GM19463 (cell line): ENCODE measurements around the gene GLCCI1.
"Not testable (repeated sequence)": the region's sequence is repeated elsewhere in the genome, so short reads cannot be mapped to it uniquely, and the experiment has no call there.

Experiments used
- ATAC-seq: cut with Tn5 transposase; IDR thresholded peaks from one replicate; pipeline ENCODE4 v1.9.1; 2021; ENCODE audit warnings: mild to moderate bottlenecking, moderate library complexity; ENCODE audit not compliant: unreplicated experiment

GLCCI1 gene

DNA sequence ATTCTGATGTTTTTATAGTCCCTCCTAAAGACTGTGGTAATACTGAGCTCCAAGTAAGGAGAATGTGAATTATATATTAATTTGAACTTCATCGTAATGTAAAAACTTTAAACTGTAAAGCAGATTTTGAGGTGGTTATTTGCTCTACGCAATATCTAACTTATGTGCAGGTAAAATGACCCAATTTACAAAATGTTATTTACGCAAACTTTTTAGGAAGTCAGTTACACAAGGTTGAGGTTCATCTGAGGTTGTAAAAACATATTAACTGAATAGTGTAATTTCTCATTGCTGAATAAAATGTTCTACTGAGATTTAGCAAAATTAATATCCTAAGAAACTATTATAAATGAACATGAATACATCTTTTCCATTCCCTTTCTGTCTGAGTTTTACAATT is 15.8 kb downstream of the GLCCI1 start:
- ATAC-seq: no peak

DNA sequence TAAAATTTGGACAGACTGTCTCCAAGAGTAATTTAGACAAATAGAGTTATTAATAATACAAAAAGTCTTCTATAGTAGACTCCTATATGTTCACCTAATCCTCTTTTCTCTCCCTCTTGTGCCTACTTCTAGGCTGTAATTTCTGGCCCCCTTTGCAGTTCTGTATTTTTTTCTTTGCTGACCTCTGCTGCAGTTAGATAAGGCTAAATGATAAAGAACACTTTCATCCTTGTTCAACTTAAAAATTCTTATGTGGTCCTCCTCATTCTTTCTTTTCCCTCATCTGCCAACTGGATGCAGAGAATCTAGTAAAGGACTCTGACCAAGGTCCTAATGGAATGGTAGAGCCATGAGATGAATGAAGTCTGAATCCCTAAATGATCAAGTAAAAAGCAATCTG is 20.1 kb downstream of the GLCCI1 start:
- no peak for ATAC-seq

DNA sequence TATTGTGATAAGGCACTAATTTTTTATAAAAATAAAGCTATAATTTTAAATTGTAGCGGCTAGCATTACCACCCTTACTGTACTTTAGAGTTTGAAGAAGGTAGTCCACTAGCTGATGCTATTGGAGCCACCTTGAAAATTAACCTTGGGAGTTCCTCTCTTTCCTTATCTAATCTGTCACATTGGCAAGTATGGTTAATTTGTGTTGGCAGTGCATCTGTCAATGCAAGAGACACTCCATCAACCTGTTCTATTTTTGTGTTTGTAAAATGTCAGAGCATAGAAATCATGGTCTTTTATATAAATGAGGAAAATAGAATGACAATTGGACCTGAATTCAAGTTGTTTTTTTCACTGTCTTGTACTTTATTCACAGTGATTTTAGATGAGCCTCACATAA is 20.5 kb downstream of the GLCCI1 start:
- ATAC-seq: no peak

DNA sequence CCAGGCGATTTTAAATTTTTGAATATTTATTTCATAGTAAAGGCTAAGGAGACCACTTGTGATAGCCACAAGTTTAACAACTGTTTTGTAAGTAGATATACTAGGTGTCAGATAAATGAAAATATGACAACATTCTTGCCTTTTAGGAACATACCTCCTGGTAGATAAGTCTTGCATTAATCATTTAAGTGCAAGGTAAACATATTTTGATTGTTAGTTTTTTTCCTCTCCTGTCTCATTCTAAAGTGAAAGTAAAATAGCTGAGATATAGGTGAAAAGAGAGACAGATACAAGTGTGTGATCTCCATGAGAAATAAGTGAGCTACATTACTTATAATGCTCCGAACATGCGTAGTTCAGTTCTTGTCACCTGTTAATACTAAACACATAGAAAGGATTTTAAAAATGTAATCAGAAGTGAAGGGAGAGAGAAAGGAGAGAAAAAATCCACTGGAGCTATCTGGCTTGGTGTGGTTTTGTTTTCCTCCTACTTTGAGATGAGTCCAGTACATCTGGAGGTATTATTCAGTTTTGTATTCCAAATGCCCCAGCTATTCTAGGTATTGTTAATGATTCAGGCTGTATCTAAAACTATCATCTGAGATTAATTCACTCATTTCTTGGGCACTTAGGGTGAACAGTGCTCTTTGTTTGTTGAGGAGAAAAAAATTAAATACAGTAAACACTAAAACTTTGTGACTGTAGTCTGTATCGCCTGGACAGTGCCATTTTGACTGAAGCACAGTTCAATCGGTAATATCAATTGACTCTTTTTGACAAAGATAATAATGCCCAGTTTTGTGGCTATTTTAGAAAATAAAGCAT is 21.2 kb downstream of the GLCCI1 start:
- ATAC-seq: no peak

DNA sequence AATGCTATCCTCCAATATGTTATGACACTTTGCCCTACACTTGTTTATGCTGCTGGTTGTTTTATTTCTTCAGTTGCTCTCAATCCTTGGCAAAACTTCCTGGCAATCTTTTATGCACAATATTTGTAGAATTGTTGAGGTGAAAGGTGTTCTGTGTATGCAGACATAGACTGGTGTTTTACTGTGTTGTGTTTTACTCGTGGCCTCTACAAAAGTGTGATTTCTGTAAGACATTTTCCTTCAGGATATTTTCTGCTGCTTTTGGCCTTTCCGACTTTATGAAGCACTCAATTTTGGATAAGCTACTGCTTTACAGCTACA is 21.8 kb downstream of the GLCCI1 start:
- no peak for ATAC-seq

DNA sequence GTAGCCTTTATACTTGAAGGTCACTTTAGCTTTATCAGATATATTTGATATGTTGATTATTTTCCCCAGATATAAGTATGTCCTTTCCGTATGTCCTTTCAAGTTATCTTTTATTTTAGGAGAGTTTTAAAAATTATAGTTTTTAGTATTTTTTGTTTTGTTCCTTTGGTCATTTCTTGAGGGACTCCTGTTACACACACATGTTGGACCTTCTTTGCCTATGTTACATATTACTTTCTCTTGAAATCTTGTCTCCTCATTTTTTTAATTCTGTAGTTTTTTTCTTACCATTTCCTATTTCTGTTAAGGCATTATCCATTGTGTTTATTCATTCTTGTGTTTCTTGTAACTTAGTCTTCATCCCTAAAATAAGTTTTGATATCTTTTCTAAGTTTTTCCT is 23.9 kb downstream of the GLCCI1 start:
- no peak for ATAC-seq

DNA sequence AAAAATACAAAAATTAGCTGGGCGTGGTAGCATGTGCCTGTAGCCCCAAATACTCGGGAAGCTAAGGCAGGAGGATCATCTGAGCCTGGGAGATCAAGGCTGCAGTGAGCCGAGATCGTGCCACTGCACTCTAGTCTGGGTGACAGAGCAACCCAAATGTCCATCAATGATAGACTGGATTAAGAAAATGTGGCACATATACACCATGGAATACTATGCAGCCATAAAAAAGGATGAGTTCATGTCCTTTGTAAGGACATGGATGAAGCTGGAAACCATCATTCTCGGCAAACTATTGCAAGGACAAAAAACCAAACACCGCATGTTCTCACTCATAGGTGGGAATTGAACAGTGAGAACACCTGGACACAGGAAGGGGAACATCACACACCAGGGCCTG is 26.8 kb downstream of the GLCCI1 start:
- not testable (repeated sequence) for ATAC-seq

DNA sequence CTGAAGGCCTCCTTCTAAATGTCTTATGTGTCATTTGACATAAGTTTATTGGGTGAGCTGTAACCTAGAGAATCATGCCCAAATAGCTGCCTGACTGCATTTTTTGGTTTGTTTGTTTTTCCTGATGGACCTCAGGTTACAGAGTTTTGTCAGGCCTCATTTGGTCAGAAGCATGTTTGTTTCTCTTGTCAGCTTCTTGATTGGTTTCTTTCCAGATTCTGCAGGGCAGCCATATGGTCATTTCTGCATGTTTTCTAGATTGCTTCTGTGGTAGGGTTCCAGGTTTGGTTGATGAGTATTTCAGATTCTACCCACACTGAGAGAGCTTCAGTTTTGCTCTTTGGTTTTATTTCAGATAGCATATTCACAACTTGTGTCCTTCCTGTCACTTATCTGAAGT is 28.0 kb downstream of the GLCCI1 start:
- ATAC-seq: no peak

DNA sequence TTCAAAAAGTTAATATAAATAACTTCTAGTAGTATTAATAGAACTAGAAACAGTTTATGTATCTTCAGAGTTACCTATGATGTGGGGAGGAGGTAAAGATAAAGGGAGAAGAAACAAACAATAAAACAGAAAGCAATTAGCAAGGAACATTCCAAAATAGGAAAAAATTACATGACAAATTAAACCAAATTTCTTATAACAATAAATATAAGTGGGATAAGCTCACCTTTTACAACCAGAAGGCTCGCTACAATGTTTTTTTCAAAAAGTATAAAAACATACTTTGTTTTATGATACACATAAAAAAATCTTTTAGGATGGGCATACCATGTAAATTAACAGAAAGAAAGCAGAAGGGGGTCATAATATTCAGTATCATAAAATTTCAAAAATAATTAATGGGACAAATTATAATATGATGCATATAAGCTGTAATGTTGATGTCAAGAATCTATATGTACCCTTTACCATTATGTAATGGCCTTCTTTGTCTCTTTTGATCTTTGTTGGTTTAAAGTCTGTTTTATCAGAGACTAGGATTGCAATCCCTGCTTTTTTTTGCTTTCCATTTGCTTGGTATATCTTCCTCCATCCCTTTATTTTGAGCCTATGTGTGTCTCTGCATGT is 31.8 kb downstream of the GLCCI1 start:
- ATAC-seq: no peak

DNA sequence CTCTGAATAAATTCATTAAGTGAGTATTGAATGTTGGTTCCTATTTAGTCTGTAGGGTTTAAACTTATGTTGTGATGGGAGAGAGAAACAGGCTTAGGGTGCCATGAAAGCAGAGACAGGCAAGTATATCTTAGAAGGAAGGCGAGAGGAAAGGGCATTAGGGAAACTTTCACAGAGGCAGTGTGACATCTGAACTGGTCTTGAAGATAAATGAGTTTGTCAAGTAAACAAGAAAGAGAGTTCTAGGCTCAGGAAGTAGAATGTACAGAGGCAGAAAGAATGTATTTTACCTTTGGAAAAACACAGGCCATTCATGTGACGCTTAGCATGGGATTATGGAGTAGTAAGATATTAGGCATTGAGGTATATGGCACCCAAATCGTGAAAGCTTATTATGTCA is 34.5 kb downstream of the GLCCI1 start:
- ATAC-seq: no peak

DNA sequence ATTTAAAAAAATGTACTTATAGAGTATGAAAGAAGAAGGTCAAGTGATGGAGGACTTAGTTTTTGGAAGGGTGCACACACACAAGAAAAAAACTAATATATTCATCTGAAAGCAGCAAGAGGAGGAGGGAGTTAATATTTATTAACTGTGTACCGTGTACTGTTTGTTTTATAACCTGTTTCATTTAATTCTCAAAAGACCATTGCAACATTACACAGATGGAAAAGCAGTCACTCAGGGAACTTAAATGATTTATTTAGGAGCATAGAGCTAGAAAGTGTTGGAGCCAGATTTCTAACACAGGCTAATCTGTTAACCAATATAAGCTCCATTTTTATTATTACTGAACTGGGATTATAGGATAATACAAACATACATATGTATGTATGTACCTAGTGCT is 36.7 kb downstream of the GLCCI1 start:
- ATAC-seq: no peak

DNA sequence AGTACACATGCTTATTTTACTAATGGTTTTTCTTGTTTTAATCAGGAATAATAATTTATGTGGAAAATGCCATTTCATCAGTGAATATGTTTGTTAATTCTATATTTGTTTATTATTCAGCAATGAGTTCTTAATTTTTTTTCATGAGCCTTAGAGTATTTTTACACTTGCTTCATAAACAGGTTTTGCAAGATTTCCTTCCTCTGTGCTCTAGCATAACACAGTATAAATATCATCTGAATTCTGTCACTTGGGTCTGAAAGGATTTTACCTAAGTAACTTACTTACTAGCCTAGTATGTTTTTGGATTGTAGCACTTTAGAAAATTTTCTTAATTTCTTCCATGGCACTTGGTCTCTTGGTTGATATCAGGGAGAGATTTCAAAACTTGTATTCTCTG is 45.8 kb downstream of the GLCCI1 start:
- no peak for ATAC-seq

DNA sequence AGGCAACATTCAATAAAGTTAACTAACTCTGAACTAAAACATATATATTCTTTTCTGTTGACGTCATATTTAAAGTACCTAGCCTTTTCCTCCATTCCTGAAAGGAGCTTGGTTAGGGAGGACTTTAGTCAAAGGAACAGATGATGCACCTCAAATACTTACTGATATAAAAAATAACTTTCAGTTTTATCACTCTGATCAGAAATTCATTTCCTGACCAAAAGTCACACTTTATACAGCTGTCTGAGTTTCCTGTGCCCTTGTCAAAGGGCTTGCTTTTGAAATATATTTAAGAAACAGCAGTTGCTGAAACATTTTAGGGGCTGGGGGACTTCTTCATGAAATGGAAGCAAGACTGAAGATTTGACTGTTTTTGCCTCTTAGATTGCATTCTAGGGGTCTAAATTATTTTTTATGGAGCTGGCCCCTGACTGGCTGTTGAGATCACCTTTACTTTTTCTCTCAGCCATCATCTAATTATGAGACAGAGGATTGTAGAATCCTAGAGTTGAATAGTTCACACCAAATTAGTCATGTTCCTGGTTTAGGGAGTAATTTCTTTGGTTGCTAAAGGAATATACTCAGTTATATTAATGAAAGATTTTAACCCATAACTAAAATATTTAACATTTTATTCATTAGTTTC is 46.6 kb downstream of the GLCCI1 start:
- ATAC-seq: no peak

DNA sequence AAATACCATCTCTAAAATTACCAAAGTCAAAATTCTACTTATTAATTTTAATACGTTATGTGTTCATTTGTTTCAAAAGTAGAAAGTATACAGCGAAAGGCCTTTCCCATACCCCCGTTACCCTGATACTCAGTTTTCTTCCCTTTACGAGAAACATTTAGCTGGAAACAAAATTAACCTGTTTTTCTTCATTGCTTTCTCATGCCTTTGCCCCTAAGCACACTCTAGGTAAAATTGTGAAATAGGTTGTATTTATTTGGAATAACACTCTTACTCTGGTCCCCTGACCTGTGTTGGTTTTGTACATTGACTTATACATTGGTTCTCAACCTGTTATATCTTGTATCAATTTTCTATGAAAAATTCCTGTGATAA is 47.1 kb downstream of the GLCCI1 start:
- no peak for ATAC-seq

DNA sequence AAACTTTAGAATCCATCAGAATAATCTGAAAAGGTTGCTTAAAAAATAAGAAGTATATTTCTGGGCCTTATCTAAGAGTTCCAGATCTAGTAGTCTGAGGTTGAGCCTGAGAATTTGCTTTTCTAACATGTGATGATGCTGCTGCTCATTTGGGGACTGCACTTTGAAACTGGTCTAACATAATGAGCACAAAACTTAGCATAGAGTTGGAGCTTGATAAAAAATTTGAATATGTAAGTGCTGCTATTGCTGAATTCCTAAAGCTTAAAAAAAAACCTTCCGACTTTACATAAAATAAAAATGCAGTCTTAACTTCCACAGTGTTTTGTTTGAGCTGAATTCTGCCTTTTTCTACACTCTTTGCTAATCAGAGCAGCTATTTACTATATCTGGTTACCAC is 48.8 kb downstream of the GLCCI1 start:
- no peak for ATAC-seq

DNA sequence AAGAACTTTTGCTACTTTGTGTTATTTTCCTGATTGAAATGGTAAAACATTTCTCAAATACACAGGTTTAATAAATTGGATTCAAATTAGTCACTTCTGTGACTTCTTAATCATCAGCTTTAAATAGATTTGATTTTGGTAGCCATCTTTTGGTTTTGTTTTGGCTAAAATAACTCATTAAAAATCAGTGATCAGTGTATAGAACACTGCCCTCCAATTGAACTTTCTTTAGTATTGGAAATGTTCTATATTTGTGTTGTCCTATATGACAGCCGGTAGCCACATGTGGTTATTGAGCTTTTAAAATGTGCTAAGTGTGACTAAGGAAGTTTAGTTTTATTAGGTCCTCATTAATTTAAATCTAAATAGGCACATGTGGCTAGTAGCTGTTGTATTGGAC is 50.4 kb downstream of the GLCCI1 start:
- no peak for ATAC-seq

DNA sequence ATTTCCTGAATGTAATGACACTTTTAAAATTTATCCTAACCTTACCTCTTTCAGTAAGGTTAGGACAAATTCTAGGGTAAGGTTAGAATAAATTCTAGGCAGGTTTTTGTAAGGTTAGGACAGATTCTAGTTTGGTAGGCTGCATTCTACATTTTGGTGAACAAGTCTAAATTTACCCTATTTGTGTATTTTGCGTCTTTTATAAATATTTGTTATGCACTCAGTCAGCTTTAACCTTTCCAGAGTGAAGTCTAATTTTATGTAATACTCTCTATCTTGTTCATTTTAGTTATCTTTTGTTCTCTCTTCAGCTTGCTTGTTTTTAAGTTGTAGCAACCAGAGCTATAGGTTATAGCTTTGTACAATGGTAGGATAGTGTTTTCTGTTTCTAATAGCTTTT is 54.0 kb downstream of the GLCCI1 start:
- ATAC-seq: no peak

DNA sequence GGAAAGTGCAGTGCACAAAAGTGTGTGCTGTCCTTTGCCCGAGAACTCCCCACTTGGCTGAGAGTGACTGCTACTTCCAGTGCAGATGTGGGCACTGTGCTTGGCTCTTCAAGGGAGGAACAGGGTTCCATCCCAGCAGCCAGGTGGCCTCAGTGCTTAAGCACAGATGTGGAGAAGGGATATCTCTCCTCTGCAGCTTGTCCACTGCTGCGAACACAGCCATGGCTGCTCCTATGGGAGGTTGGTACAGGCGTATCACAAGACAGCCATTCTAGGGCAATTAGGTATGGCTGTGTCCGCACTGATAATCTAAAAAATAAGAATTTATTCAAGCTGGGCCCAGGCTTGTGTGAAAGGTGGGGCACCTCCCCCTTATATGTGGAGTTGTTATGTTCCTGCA is 66.6 kb downstream of the GLCCI1 start:
- no peak for ATAC-seq

DNA sequence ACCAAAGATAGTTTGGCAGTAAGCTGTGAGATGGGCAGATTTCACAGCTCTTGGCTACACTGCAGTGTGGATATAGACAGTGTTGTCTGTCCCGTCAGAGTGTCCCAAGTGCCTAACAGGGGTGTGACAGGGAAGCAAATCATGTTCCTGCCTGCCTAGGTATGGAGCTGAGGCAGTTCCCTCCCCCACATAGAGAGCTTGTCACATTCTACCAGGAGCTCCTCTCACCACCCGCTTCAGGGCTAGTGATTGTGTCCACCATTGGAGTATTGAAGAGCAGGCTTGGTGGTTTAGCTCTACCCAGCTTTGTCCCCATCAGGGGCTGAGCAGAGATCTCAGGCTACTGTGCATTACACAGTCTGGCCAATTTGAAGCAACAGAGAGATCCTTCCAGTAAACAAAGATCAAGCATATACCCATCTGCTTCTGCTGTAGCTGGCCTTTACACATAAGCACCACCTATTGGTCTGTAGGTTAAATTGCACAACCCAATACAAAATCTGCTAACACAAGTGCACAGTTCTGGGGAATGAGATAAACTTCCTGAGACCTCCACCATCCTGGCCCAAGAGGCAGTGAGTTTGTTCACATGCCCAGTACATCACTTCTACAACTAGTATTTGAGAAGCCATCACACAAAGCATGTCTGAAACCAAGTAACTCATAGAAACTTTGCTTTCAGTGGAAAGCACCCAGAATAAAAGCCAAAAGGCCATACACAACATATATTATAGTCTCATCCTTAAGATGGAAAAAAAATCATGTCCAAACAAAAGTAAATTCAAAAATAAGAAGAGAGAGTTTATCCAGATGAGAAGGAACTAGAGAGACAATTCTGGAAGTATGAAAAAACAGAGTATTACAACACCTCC is 67.3 kb downstream of the GLCCI1 start:
- ATAC-seq: peak; percentile 50

DNA sequence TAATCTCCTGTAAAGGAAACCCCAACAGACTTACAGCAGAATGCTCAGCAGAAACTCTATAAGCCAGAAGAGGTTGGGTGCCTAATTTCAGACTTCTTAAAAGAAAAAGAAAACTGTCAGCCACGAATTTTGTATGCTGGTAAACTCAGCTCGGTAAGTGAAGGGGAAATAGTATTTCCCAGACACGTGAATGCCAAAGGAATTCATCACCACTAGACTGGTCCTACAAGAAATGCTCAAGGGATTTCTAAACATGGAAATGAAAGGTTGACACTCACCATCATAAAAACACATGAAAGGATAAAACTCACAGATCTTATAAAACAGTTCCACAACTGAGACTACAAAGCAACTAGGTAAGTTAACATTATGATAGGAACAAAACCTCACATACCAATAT is 68.6 kb downstream of the GLCCI1 start:
- ATAC-seq: no peak

DNA sequence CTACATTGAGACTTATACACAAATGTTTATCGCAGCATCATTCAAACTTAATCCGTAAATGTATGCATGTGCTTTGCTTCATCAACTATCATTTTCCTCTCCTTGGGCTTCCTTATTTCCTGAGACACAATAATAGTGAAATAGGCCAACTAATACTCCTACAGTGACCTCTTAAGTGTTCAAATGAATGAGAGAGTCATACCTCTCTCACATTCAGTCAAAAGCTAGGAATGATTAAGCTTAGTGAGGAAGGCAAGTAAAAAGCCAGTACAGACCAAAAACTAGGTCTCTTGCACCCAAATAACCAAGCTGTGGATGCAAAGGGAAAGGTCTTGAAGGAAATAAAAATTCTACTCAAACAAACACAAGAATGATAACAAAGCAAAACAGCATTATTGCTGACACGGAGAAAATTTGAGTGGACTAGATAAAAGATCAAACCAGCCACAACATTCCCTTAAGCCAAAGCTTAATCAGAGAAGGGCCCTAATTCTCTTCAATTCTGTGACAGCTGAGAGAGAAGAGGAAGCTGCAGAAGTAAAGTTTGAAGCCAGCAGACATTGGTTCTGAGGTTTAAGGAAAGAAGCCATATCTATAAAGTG is 72.3 kb downstream of the GLCCI1 start:
- no peak for ATAC-seq
